ENCODE measurements around the gene LRRC3.

LRRC3 gene

DNA sequence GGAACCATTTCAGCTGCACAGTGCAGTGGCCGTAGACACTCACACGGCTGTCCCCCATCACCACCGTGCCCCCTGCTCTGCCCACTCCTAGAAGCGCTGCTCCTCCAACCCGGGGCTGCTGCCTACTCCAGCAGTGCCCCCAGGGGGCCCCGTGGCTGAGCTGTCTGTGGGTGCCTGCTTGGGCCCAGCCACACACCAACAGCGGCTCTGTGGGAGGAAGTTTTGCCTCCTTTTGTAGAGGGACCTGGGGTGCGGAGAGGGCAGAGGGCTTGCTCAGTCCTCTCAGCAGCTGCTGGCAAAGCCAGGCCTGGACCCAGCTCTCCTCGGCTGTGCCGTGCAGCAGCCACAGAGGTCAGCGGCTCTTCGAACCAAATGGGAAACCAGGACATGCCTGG is 11.4 kb upstream of the LRRC3 start:
- DNase-seq (ENCODE audit: low read depth) = peak; percentile 22
- no peak overlapping the region for H3K4me3 ChIP-seq (ENCODE audit: low read depth, low read length)
- TF ChIP-seq, protein P1, sequence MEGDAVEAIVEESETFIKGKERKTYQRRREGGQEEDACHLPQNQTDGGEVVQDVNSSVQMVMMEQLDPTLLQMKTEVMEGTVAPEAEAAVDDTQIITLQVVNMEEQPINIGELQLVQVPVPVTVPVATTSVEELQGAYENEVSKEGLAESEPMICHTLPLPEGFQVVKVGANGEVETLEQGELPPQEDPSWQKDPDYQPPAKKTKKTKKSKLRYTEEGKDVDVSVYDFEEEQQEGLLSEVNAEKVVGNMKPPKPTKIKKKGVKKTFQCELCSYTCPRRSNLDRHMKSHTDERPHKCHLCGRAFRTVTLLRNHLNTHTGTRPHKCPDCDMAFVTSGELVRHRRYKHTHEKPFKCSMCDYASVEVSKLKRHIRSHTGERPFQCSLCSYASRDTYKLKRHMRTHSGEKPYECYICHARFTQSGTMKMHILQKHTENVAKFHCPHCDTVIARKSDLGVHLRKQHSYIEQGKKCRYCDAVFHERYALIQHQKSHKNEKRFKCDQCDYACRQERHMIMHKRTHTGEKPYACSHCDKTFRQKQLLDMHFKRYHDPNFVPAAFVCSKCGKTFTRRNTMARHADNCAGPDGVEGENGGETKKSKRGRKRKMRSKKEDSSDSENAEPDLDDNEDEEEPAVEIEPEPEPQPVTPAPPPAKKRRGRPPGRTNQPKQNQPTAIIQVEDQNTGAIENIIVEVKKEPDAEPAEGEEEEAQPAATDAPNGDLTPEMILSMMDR (IDR thresholded peaks at IDR 0.05; ENCODE audit: low read depth, low read length) = no peak
- no peak for TF ChIP-seq POLR2A (IDR thresholded peaks at IDR 0.05; ENCODE audit: extremely low read depth, insufficient read length)
- TF ChIP-seq, protein P2, sequence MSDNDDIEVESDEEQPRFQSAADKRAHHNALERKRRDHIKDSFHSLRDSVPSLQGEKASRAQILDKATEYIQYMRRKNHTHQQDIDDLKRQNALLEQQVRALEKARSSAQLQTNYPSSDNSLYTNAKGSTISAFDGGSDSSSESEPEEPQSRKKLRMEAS (IDR thresholded peaks at IDR 0.05; ENCODE audit: low read depth, low read length) = no peak
- no peak for TF ChIP-seq MYC (IDR thresholded peaks at IDR 0.05; ENCODE audit: low read depth, low read length)

DNA sequence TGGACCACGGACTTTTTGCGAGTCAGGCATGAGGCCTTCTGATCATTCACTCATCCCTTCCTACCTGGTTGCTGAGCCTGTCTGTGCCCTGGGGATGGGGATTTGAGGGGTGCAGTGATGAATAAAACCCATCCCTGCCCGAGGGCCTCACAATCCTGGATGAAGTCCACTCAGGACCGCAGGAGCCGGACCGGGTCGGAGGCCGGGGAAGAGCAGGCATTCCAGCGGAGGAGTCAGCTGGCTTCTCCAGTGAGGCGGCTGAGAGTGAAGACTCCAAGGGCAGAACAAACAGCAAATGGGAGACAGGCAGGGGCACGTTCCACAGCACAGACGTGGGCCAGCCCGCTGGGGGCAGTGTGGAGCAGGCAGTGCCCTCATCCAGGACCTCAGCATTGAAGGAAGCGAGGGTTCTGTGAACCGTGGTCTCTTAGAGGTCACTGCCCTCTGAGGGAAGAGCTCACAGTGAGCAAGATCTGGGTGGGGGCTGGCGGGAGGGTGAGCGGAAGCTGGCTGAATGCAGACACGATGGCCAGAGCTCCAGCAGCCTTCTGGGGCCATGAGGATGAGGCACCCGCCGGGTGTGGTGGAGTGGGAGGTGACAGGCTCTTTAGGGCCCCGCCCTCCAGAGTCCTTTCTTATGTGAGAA is 10.9 kb upstream of the LRRC3 start:
- peak; percentile 34 for DNase-seq (ENCODE audit: low read depth)
- H3K4me3 ChIP-seq (ENCODE audit: low read depth, low read length) = no peak overlapping the region
- no peak for TF ChIP-seq MYC (IDR thresholded peaks at IDR 0.05; ENCODE audit: low read depth, low read length)
- TF ChIP-seq, protein P2 (IDR thresholded peaks at IDR 0.05; ENCODE audit: low read depth, low read length) = no peak
- TF ChIP-seq POLR2A (IDR thresholded peaks at IDR 0.05; ENCODE audit: extremely low read depth, insufficient read length) = no peak
- TF ChIP-seq, protein P1 (IDR thresholded peaks at IDR 0.05; ENCODE audit: low read depth, low read length) = no peak

DNA sequence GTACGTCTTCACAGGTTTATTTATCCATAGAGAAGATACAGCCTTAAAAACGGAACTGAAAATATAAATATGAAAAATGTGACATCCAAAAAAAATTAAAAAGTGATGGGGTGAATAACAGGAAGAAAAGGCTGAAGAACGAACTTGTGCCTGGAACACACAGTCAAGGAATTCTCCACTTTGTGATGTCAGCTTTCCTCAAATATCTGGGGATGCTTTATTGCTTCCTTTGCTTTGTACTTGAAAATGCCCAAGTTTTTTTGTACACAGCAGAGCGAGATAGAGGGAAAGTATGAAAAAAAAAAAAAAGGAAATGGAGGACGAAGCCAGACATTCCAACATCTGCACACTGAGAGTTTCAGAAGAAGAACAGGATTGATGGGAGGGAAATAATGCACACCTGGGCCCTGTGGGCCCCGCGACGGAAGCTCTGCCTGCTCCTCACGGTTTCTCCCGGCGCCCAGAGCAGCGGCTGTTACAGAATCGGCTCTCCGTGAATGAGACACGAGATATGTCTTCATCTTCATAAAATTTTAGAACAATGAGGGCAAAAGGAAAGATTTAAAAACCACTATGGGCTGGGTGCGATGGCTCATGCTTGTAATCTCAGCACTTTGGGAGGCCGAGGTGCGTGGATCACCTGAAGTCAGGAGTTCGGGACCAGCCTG is 10.0 kb upstream of the LRRC3 start:
- DNase-seq (ENCODE audit: low read depth) = no peak
- TF ChIP-seq, protein P2 (IDR thresholded peaks at IDR 0.05; ENCODE audit: low read depth, low read length) = no peak
- TF ChIP-seq POLR2A (IDR thresholded peaks at IDR 0.05; ENCODE audit: extremely low read depth, insufficient read length) = no peak
- TF ChIP-seq, protein P1 (IDR thresholded peaks at IDR 0.05; ENCODE audit: low read depth, low read length) = no peak
- TF ChIP-seq MYC (IDR thresholded peaks at IDR 0.05; ENCODE audit: low read depth, low read length) = no peak

DNA sequence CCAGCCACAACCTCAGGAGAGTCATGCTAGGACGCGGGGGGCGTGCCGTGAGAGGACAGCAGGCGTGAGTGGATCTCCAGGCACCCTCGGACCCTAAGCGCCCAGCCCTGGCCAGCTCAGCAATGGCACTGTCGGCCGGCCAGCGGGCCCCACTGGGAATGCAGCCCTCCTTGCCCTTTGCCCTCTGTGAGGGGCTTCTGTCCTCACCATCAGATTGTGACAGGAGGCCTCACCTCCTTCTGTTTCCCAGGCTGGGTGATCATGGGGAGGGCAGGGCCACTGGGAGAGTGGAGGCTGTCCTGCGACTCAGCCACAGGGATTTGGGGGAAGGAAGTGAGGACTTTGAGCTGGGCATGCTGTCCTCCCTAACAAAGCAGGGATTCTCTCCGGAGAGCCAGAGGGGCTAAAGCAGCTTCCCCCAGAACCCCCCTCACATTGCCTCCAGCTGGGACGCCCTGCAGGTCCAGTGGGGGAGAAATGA is 6.6 kb upstream of the LRRC3 start:
- no peak overlapping the region for H3K4me3 ChIP-seq (ENCODE audit: low read depth, low read length)
- no peak for DNase-seq (ENCODE audit: low read depth)
- TF ChIP-seq, protein P2 (IDR thresholded peaks at IDR 0.05; ENCODE audit: low read depth, low read length) = no peak
- TF ChIP-seq MYC (IDR thresholded peaks at IDR 0.05; ENCODE audit: low read depth, low read length) (no peak), POLR2A (IDR thresholded peaks at IDR 0.05; ENCODE audit: extremely low read depth, insufficient read length) (no peak)
- TF ChIP-seq, protein P1 (IDR thresholded peaks at IDR 0.05; ENCODE audit: low read depth, low read length) = no peak

More for the DNA sequence above, 10.0 kb upstream of the LRRC3 start:
- H3K4me3 ChIP-seq (ENCODE audit: low read depth, low read length) = no peak overlapping the region

DNA sequence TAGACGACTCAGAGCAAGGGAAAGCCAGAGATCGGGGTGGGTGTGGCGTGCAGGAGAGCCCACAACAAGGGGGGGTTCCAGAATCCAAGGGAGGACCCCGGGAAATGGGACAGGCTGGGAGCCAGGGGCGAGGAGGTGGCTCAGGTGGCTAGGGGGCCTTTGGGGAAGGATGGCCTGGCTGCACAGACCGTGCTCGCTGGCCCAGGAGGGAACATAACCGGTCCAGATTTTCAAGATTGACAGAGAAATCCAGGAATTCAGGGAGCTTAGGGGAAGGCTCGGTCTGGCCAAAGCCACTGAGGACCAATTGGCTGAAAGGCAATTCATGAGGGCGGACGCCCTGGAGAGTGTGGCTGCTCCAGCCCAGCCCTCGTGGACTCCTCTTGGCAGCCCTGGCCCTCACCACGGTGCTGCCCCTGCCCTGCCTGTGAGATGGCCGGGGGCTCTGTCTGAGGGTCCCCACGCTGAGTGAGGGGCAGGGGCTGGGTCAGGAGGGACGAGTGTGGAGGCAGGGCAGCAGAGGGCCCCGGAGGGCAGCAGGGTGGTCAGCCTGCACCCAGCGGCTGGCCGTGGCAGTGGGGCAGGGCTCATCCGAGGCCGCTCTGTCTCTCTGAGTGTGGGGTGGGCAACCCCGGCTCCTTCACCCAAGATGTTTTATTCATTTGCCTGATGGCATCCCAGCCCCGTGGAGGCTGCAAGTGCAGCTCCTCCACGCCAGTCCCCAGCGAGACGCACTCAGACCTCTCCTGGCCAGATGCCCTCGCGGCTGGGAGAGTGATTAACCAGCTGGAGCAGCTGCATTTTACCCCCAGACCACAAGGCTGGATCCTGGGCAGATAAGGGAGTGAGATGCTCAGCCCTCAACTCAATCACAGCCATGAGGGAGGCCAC is 5.6 kb upstream of the LRRC3 start:
- no peak overlapping the region for H3K4me3 ChIP-seq (ENCODE audit: low read depth, low read length)
- no peak for DNase-seq (ENCODE audit: low read depth)
- TF ChIP-seq, protein P1 (IDR thresholded peaks at IDR 0.05; ENCODE audit: low read depth, low read length) = no peak
- TF ChIP-seq, protein P2 (IDR thresholded peaks at IDR 0.05; ENCODE audit: low read depth, low read length) = no peak
- TF ChIP-seq MYC (IDR thresholded peaks at IDR 0.05; ENCODE audit: low read depth, low read length) = no peak
- TF ChIP-seq POLR2A (IDR thresholded peaks at IDR 0.05; ENCODE audit: extremely low read depth, insufficient read length) = no peak
